Esophagus squamous epithelium (tissue), 4 donors: ENCODE results near the gene SUN5.

Experiments
- CTCF ChIP-seq, 6 experiments: fragments of 450-650 bp in 4 of 6; fragments of 200-600 bp in 2 of 6; sonication (generic) in 2 of 6; IDR thresholded peaks; one replicate each; pipeline ENCODE4 v1.5.1; 2016 to 2019; ENCODE audit warnings: antibody characterized with exemption in 6 of 6, mild to moderate bottlenecking in 4 of 6, moderate library complexity in 4 of 6
- POLR2A ChIP-seq, 4 donors: fragments of 450-650 bp; IDR thresholded peaks; one replicate each; pipeline ENCODE4 v1.6.1; 2017; ENCODE audit warnings: antibody characterized with exemption in 4 of 4, mild to moderate bottlenecking in 4 of 4, moderate library complexity in 3 of 4

- TF ChIP-seq CTCF (IDR thresholded peaks at IDR 0.05) (no peak), POLR2A (IDR thresholded peaks at IDR 0.05) (no peak)
Observed at GRCh38 chr20:33051333-33051732, 47.1 kb upstream of the SUN5 start.
